Measurements from ENCODE around the gene FEZ2.

Gene FEZ2

GRCh38 chr2:36560726-36561125 is 37.2 kb downstream of the FEZ2 start:
- DNase-seq: no peak

GRCh38 chr2:36559221-36559942 is 38.6 kb downstream of the FEZ2 start:
- DNase-seq: no peak

GRCh38 chr2:36556842-36557241 is 41.1 kb downstream of the FEZ2 start:
- DNase-seq: no peak

GRCh38 chr2:36555789-36556188 is 42.2 kb downstream of the FEZ2 start:
- DNase-seq: no peak

GRCh38 chr2:36554531-36554930 is 43.4 kb downstream of the FEZ2 start:
- no peak for DNase-seq

- no peak for DNase-seq
These were observed 44.3 kb downstream of the FEZ2 start for GRCh38 chr2:36553683-36554082.

GRCh38 chr2:36550006-36550405 is 48.0 kb downstream of the FEZ2 start:
- no peak for DNase-seq

- no peak for DNase-seq
These were observed 48.8 kb downstream of the FEZ2 start for GRCh38 chr2:36549165-36549574.

- no peak for DNase-seq
These were observed 50.1 kb downstream of the FEZ2 start for GRCh38 chr2:36547906-36548305.

GRCh38 chr2:36545871-36546416 is 52.0 kb downstream of the FEZ2 start:
- DNase-seq: no peak

GRCh38 chr2:36544638-36545338 is 53.2 kb downstream of the FEZ2 start:
- no peak for DNase-seq

- DNase-seq: no peak
These were observed 55.9 kb downstream of the FEZ2 start for GRCh38 chr2:36541891-36542595.

- no peak for DNase-seq
These were observed 56.8 kb downstream of the FEZ2 start for GRCh38 chr2:36540986-36541754.

- DNase-seq: no peak
These were observed 58.3 kb downstream of the FEZ2 start for GRCh38 chr2:36539631-36540030.

GRCh38 chr2:36538335-36538734 is 59.6 kb downstream of the FEZ2 start:
- DNase-seq: no peak

GRCh38 chr2:36536776-36537175 is 61.2 kb downstream of the FEZ2 start:
- no peak for DNase-seq

GRCh38 chr2:36535099-36535498 is 62.9 kb downstream of the FEZ2 start:
- no peak for DNase-seq

- DNase-seq: no peak
These were observed 63.6 kb downstream of the FEZ2 start for GRCh38 chr2:36534275-36534799.

- DNase-seq: no peak
These were observed 67.0 kb downstream of the FEZ2 start for GRCh38 chr2:36530983-36531354.

GRCh38 chr2:36530178-36530982 is 67.6 kb downstream of the FEZ2 start:
- no peak for DNase-seq

- DNase-seq: no peak
These were observed 69.1 kb downstream of the FEZ2 start for GRCh38 chr2:36528766-36529392.

Data from NCI-H2081 treated with DMSO at 0.1 percent for 48 hours (cell line).